HG03575 (cell line): ENCODE measurements around the gene DTX3.
"Not testable (repeated sequence)": the region's sequence is repeated elsewhere in the genome, so short reads cannot be mapped to it uniquely, and the experiment has no call there.

Source experiments
- ATAC-seq: cut with Tn5 transposase; IDR thresholded peaks from one replicate; pipeline ENCODE4 v1.9.1; 2021; ENCODE audit not compliant: unreplicated experiment, insufficient number of reproducible peaks, low FRiP score; ENCODE audit errors: extremely low read depth

DTX3 gene

GRCh38 chr12:57604454-57604991 is at the start of gene DTX3:
DTX3 (plus strand) TSS chr12:57604824; CDS start chr12:57606518, 1,694 bp downstream.
- no peak for ATAC-seq

- ATAC-seq = no peak
Observed at GRCh38 chr12:57554897-57555296, 49.7 kb upstream of the DTX3 start.

DNA sequence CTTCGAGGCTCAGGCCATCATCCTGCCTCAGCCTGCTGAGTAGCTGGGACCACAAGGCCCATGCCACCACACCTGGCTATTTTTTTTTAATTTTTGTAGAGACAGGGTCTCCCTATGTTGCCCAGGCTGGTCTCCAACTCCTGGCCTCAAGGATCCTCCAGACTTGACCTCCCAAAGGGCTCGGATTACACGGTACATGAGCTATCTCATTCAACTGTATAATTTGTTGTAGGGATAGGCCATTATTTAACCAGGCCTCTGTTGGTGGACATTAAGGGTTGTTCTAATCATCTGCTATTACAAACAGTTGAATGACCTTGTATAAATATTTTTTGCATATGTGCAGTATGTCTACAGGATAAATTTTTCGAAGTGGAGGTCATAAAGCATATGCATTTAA is 45.8 kb upstream of the DTX3 start:
- no peak for ATAC-seq

DNA sequence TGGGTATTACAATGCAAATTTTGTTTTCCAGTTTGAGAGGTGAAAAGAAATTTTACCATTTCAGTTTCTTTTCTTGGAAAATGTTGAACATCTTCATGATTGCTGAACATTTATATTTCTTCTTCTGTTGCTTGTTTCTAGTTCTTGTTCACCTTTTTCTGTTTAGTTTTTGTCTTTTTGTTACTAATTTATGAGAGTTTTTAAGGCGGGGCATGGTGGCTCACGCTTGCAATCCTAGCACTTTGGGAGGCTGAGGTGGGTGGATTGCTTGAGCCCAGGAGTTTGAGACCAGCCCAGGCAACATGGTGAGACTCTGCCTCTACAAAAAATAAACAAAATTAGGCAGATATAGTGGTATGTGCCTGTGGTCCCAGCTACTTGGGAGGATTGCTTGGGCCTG is 44.1 kb upstream of the DTX3 start:
- no peak for ATAC-seq

DNA sequence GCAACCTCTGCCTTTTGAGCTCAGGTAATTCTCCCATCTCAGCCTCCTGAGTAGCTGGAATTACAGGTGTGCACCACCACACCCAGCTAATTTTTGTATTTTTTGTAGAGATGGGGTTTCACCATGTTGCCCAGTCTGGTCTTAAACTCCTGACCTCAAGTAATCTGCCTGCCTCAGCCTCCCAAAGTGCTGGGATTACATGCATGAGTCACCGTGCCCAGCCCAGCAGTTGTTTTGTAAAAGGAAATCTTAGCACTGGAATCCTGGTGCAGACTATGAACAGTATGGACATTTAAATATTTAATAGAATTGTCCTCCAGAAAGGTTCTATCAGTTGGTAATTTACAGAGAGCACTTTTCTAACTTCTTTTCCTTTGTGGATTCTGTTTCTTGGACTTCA is 43.5 kb upstream of the DTX3 start:
- not testable (repeated sequence) for ATAC-seq

GRCh38 chr12:57563358-57563757 is 41.3 kb upstream of the DTX3 start:
- no peak for ATAC-seq

DNA sequence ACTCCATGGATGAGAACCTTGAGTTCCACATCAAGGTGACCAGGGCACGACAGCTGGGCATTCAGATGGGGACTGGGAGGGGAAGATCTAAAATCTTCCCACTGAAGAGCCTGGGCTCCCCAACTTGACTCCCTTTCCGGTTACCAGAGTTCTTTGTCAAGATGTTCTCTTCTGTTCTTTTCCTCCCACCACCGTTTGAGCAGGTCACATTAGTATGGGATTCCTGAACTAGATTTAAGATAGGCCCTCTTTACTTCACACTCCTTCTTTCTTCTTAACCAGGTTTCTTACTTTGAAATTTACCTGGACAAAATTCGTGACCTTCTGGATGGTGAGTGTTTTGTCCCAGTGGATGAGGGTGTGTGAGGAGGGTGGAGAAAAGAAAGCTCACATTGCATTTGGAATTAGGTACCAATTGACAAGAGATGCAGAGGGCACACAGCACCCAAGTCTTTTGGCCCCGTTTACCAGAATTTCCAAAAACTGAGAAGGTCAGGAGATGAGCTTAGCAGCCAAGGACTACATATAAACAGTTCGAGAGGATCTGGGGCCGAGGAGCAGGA is 40.4 kb upstream of the DTX3 start:
- ATAC-seq = no peak

- ATAC-seq = no peak
Observed at GRCh38 chr12:57568838-57569237, 35.8 kb upstream of the DTX3 start.

DNA sequence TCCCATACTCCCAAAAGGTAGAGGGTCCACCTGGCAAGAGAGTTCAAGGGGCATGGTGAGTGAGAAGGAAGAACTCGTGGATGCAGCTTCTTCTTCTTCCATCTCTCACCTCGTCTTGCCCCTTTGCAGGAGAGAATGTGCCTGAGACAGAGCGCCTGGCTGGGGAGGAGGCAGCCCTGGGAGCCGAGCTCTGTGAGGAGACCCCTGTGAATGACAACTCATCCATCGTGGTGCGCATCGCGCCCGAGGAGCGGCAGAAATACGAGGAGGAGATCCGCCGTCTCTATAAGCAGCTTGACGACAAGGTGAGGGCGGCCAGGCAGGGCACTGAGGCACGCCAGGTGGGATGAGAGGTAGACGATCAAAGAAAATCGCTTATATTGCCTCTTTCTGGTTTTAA is 34.8 kb upstream of the DTX3 start:
- no peak for ATAC-seq

DNA sequence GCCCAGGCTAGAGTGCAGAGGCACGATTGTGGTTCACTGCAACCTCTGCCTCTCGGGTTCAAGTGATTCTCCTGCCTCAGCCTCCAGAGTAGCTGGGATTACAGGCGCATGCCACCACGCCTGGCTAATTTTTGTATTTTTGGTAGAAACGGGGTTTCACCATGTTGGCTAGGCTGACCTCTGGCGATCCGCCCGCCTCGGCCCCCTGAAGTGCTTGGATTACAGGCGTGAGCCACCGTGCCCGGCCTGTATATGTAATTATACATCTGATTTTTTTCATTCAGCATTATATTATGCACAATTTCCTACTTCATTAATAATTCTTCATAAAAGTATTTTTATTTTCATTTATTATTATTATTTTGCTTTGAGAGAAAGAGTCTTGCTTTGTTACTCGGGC is 34.2 kb upstream of the DTX3 start:
- not testable (repeated sequence) for ATAC-seq

DNA sequence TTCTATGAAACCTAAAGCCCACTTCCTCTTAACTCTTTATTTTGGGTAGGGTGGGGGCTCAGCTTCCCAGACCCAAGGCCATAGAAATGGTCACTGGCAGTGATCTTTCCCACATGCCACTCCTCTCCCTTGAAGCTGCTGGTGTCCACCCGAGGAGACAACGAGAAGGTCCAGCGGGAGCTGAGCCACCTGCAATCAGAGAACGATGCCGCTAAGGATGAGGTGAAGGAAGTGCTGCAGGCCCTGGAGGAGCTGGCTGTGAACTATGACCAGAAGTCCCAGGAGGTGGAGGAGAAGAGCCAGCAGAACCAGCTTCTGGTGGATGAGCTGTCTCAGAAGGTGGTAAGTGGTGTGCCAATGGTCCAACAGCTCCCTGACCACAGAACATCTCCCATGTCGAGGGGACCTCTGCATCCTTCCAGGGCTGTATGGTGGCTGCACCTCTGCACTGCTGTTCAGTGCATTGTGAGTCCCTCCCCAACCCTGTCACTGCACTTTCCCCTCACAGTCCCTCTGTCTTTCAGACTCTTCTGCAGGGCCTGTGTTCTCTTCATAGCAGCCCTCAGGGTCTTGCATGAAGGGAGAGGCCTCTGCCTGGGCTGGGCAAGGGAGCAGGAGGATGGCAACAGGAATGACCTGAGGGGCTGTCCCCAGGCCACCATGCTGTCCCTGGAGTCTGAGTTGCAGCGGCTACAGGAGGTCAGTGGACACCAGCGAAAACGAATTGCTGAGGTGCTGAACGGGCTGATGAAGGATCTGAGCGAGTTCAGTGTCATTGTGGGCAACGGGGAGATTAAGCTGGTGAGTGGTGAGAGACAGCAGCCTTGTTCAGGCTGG is 32.5 kb upstream of the DTX3 start:
- no peak for ATAC-seq

- ATAC-seq = no peak
Observed at GRCh38 chr12:57574795-57575194, 29.8 kb upstream of the DTX3 start.

GRCh38 chr12:57575771-57576612 is 28.6 kb upstream of the DTX3 start:
- no peak for ATAC-seq

DNA sequence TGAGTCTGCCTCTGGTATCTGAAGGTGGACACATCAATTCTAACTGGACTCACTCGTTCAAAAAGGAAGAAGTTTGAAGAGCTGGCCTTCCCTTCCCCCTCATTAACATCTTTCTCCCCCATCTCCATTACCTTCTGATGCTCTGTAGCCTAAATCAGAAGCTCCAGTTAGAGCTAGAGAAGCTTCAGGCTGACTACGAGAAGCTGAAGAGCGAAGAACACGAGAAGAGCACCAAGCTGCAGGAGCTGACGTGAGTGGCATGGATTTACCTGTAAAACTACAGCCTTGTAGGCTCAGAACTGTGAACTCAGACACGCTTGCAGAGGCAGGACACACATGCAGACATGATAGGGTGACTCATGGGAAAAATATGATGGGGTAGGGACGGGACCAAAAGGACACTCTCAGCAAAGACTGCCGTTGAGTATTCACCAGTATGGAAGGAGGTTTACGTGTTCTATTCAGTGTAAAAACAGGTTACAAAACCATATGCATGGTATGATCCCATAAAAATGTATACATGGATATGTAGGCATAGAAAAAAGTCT is 27.9 kb upstream of the DTX3 start:
- ATAC-seq = no peak

DNA sequence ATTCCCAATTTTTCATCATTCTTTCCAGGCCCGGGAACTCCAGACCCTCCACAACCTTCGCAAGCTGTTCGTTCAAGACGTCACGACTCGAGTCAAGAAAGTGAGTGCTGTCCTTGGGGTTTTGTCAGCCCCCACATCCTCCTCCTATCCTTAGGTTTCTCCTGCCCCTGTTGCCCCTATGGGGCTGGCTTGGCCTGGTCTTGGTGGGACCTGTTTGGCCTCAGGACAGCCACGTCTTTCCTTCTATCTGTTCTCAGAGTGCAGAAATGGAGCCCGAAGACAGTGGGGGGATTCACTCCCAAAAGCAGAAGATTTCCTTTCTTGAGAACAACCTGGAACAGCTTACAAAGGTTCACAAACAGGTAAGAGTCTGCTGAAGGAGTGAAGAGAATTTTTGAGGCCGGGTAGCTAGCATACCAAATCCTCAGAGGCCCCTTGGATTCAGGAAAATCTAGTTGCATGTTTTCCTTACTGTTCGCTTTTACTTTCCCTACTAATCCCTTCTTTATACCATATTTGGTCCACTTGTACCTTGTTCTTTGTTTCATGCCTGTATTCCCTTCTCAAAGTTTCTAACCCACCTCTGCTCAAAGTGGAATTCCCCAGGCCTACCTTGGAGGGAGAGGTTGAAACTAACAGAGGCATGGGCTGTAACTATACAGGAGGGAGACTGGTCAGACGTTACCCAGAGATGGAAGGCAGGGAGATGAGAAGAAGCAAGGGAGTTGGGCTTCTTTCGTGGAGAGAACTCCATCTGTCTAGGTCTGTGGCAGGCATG is 26.5 kb upstream of the DTX3 start:
- no peak for ATAC-seq

DNA sequence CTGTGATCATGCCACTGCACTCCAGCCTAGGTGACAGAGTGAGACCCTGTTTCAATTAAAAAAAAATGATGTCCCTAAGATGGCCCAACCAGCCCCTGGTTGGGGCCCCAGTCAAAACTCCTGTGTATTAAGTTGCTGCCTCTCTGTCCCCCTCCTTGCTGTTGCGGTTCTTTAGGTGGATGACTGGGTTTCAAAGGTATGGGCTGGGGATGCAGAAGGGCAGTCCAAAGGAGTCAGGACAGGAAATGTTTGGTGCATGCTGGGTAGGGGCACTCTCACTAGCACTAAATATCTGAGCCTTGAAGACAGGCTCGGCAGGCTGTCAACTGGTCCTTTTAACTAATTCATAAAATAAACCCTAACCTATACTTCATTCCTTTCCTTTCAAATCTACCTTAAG is 25.6 kb upstream of the DTX3 start:
- ATAC-seq = no peak

DNA sequence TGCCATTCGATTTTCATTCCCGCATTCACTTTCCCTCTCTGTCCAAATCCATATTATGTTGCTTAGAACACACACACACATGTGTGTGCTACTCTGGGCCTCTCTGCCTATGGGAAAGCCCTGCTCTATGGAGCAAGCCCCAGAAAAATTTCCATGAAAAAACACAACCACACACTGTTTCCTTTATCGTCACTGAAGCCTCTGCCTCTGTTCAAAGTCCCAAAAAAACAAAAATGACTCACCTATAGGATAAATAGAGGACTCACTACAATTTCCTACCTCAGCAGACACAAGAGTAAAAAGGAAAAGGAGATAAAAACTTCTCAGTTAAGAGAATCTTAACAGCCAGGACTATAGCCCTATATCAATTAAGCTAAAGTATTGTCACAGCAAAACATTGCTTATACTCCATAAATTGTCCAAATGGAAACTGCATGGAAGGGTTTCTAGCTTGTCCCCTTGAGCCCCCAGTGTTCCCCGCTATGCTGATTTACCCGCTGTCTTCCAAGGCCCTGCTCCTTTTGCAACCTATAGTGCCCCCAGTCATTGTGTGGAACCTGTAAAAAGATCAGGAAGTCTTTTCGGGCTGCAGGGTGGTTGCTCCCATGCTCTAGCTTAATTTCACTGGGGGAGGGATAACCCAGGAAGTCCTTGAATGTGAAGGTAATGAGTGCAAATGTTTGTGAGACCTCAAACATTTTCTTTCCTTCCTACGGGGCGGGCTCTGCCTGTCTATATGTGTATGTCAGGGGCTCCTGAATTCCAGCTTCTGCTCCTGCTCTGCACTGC is 24.8 kb upstream of the DTX3 start:
- no peak for ATAC-seq

- ATAC-seq = no peak
Observed at GRCh38 chr12:57580466-57580795, 24.2 kb upstream of the DTX3 start.
